GM12878 (cell line): ENCODE measurements around the gene MRPL21. TPM values are rescaled to one million over a fixed set of nuclear protein-coding genes. Genes with fewer than 3 reads are reported as not detected.

Source experiments
- BRCA1 ChIP-seq: IDR thresholded peaks from 2 replicates; pipeline ENCODE4 v1.6.1; 2011; ENCODE audit warnings: low read depth, low read length, improper control_type of control experiment
- POU2F2 ChIP-seq: IDR thresholded peaks from 3 replicates; pipeline ENCODE4 v1.6.1; 2011; ENCODE audit warnings: low read depth, mild to moderate bottlenecking, low read length, borderline replicate concordance
- SIX5 ChIP-seq: IDR thresholded peaks from 2 replicates; pipeline ENCODE4 v1.6.1; 2011; ENCODE audit warnings: mild to moderate bottlenecking, low read depth, low read length, moderate library complexity; ENCODE audit not compliant: severe bottlenecking
- STAT3 ChIP-seq: IDR thresholded peaks from 2 replicates; pipeline ENCODE4 v1.6.1; 2011; ENCODE audit warnings: low read depth, low read length, improper control_type of control experiment
- ZNF217 ChIP-seq: fragments of 450-650 bp; IDR thresholded peaks from 2 replicates; pipeline ENCODE4 v1.6.1; 2017; ENCODE audit warnings: antibody characterized with exemption, mild to moderate bottlenecking
- ZNF687 ChIP-seq: fragments of 450-650 bp; IDR thresholded peaks from 2 replicates; pipeline ENCODE4 v1.6.1; 2017; ENCODE audit warnings: mild to moderate bottlenecking, moderate library complexity
- polyA plus RNA-seq, 11 experiments: library from polyadenylated mRNA; depleted of rRNA in 4 of 11; unstranded in 6 of 11; stranded (reverse) in 5 of 11; fragments of >200 nt; fragmentation: Nextera tagmentation in 4 of 11; fragmentation: Illumina TruSeq in 1 of 11; extraction: Ambion mirVana in 4 of 11; extraction: Trizol in 1 of 11; gene quantifications; 1 replicate in 1 of 11; 2 replicates in 10 of 11; pipeline versions ENCODE4 v1.2.1 to v1.2.3, GENCODE V29; 2011 to 2016; ENCODE audit warnings: inconsistent platforms in 2 of 11, missing spikeins in 2 of 11, low read depth in 1 of 11
- total RNA-seq, 4 experiments: library from RNA; depleted of rRNA in 3 of 4; stranded (reverse); fragments of >200 nt in 3 of 4; fragmentation: Illumina TruSeq in 1 of 4; extraction: Trizol in 1 of 4; gene quantifications; 2 replicates each; pipeline versions ENCODE4 v1.2.1 to v1.2.3, GENCODE V29; 2013 to 2021
- TF ChIP-seq, protein P1 (sequence below): fragments of 450-650 bp; formaldehyde crosslinking; IDR thresholded peaks from 2 replicates; pipeline ENCODE4 v1.4.0; 2022; ENCODE audit warnings: mild to moderate bottlenecking, moderate library complexity

MRPL21 gene
- total and polyA plus RNA-seq, 10 of the 15 experiments (the other 5 are each of a cell fraction or from before 2014, with no cell fraction given), result 86.6 to 283 (median 130) TPM

DNA sequence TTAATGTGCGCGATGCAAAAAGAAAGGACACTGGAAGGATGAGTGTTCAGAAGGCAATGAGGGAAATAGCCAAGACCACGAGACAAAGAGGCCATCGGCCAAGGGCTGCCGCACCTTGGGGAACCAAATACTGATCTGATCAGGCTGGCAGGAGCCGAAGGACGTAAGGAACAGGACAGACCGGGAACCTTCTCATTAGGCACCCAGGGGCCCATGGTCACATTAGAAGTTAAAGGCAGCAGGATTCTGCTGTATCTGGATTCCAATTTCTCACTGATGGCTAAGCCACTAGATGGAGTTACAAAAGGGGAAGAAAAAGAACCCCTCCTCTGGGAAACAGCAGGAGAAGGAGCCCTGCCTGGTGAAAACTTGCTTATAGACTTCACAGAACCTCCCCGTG, 33.2 kb downstream of the MRPL21 start (continued):
- TF ChIP-seq, protein P1, sequence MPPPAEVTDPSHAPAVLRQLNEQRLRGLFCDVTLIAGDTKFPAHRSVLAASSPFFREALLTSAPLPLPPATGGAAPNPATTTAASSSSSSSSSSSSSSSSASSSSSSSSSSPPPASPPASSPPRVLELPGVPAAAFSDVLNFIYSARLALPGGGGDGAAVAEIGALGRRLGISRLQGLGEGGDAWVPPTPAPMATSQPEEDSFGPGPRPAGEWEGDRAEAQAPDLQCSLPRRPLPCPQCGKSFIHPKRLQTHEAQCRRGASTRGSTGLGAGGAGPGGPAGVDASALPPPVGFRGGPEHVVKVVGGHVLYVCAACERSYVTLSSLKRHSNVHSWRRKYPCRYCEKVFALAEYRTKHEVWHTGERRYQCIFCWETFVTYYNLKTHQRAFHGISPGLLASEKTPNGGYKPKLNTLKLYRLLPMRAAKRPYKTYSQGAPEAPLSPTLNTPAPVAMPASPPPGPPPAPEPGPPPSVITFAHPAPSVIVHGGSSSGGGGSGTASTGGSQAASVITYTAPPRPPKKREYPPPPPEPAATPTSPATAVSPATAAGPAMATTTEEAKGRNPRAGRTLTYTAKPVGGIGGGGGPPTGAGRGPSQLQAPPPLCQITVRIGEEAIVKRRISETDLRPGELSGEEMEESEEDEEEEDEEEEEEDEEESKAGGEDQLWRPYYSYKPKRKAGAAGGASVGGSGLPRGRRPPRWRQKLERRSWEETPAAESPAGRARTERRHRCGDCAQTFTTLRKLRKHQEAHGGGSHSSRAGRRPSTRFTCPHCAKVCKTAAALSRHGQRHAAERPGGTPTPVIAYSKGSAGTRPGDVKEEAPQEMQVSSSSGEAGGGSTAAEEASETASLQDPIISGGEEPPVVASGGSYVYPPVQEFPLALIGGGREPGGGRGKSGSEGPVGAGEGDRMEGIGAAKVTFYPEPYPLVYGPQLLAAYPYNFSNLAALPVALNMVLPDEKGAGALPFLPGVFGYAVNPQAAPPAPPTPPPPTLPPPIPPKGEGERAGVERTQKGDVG (CRISPR knock-in tag), result no peak
- TF ChIP-seq BRCA1 (no peak), STAT3 (no peak), ZNF217 (no peak), ZNF687 (no peak), POU2F2 (no peak), SIX5 (no peak)
